Activated CD4-positive, alpha-beta T cell treated with anti-CD3 and anti-CD28 coated beads for 48 hours (primary cell): ENCODE results near the gene CMTR1.
"Not testable (repeated sequence)": the region's sequence is repeated elsewhere in the genome, so short reads cannot be mapped to it uniquely, and the experiment has no call there.

Experiments used
- DNase-seq: peaks from one replicate; pipeline ENCODE4 v3.0.0-alpha.2; 2020

Gene CMTR1

DNA sequence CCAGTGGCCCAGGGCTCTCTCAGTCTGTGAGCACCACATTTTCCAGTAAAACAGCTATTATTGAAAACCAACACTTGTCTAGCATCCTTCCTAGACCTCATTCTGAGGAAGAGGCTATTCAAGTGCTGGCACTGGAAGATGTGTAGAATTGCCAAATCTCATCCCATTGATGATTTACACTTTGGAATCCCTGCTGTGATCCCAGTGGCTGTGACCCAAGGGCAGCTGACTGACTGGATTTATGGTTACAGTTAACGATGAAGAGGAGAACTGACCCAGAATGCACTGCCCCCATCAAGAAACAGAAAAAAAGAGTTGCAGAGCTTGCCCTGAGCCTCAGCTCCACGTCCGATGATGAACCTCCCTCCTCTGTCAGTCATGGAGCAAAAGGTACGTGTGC, 2.4 kb downstream of the CMTR1 start:
- DNase-seq: no peak

DNA sequence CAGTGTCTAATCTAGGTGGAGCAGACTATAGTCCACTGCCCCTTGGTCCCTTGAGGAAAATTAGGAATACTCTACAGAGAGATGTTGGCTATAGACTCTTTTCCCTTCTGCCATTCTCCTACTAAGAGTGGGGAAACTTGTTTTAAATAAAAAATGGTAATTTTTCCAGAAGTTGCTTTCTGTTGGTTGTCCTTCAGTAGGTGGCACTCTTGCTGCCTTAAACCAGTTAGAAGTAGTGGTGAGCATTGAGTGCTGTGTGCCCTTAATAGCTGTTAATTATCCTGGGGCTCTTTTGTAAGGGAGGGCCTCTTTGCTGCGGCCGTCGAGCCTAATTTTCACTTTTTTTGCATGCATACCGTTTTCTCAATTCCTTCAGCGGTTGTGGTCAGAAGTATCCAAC, 2.8 kb downstream of the CMTR1 start:
- no peak for DNase-seq

DNA sequence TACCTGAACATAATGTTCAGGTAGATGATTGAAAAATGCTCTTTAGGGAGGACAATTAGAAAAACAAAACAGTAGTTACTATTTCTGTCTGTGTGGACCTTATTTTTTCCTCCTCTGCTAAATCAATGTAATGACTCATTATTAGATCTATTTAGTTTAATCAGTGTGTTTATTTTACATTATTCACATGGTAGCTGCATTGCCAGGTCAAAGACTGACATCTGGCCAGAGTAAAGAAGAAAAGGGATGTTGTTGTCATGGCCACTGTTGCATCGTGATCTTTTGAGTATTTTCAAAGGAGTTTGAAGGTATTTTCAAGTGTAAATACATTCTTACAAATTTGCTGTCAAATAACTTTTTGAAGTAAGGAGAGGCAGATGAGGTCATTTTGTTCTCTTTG, 5.9 kb downstream of the CMTR1 start:
- no peak for DNase-seq

- DNase-seq: no peak
These were observed 8.6 kb downstream of the CMTR1 start for GRCh38 chr6:37441651-37442050.

GRCh38 chr6:37442416-37443215, 9.6 kb downstream of the CMTR1 start:
- no peak for DNase-seq

DNA sequence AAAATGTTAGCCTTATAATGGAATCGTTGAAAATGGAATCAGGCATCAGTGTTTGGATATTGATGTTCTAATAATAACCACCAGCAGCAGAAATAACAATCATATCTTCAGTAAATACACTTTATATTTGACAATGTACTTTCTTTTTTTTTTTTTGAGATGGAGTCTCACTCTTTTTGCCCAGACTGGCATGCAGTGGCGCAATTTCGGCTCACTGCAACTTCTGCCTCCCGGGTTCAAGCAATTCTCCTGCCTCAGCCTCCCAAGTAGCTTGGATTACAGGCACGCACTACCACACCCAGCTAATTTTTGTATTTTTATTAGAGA, 10.2 kb downstream of the CMTR1 start:
- DNase-seq: not testable (repeated sequence)

DNA sequence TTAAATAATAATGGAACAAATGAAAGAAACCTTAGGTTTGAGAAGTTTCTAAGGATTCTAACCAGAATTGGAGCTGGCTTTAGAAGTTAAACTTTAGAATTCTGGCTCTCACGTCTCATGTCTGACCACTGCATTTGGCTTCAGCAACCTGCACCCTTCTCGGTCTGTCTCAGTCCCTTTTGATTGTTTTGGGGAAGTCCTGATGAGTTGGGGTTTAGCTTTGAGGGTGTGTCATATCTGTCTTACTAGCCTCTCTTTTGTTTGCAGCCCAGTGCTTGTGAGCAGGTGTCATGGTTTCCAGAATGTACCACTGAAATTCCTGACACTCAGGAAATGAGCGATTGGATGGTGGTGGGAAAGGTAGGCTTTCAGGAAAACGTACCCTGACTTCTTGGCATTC, 17.0 kb downstream of the CMTR1 start:
- no peak for DNase-seq

GRCh38 chr6:37451441-37452193, 18.6 kb downstream of the CMTR1 start:
- no peak for DNase-seq

DNA sequence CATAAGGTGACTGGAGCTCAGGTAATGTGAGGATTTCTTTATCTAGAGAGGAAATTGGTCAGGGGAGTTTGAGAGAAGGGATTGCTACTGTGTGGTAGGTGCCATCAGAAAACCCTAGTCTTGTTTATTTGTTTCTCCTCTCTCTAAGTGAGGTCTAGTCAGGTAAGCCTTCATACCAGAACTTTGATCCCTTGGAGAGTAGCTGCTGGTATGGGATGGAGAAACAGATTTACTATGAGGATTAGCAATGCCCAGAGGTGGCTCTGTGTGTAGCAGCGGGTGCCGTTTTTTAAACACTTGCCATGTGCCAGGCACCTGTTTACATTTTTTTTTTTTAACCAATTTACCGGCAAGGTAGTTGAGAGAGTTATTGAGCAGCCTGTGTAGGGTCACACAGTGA, 19.5 kb downstream of the CMTR1 start:
- DNase-seq: no peak

DNA sequence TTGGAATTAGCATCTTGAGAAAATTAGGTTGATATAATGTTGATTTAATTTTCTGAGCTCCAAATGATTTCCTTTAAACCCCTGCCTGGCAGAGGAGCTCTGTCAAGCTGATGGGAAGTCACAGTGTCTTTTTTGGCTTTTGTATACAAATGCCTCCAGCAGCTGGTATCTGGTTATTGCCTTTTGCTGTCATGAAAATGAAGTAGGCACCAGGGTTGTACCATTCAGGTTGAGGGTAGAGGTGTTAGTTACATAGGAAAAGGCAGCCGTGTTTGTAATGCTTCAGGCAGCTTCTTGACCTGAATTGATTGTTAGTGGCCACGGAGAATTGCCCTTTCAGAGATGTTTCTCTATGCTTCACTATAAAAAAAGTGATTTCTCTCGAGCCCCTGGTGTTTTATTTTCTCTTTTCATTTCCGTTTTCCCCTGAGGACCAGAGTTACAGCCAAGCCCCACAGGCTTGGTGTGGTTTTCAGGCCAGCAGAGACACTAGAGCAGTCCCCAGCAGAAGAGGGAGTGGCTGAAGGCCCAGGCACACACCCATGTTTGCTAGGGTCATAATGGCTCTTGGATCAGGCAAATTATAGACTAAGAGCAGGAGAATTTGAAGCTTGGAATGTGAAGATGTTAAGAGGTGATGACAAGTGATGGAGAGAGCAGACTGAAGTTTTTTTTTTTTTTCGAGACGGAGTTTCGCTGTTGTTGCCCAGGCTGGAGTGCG, 21.6 kb downstream of the CMTR1 start:
- no peak for DNase-seq

- no peak for DNase-seq
These were observed 23.1 kb downstream of the CMTR1 start for GRCh38 chr6:37456126-37456525.

DNA sequence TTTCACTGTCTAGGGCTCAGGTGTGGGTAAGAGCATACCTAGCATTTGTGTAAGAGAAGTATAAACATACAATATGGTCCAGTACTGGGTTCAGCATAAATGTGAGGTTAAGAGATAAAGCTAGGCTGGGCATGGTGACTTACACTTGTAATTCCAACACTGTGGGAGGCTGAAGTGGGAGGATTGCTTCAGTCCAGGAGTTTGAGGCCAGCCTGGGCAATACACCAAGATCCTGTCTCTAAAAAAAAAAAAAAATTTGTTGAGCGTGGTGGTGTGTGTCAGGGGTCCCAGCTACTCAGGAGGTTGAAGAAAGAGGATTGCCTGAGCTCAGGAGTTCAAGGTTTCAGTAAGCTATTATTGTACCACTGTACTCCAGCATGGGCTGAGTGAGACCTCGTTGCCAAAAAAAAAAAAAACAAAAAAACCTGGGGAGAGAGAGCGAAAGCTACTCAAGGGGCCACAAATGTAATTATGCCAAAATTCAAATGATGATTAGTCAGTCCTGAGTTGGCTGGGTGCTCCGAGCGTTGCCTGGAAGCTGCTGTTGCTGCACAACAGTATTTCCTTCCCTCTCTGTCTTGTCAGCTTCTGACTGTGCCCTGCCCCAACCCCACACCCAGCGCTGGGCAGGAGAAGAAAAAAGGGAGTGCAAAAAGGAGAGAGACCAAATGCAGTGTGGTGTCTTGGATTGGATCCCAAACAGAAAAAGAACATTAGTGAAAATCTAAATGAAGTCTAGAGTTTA, 24.0 kb downstream of the CMTR1 start:
- no peak for DNase-seq

DNA sequence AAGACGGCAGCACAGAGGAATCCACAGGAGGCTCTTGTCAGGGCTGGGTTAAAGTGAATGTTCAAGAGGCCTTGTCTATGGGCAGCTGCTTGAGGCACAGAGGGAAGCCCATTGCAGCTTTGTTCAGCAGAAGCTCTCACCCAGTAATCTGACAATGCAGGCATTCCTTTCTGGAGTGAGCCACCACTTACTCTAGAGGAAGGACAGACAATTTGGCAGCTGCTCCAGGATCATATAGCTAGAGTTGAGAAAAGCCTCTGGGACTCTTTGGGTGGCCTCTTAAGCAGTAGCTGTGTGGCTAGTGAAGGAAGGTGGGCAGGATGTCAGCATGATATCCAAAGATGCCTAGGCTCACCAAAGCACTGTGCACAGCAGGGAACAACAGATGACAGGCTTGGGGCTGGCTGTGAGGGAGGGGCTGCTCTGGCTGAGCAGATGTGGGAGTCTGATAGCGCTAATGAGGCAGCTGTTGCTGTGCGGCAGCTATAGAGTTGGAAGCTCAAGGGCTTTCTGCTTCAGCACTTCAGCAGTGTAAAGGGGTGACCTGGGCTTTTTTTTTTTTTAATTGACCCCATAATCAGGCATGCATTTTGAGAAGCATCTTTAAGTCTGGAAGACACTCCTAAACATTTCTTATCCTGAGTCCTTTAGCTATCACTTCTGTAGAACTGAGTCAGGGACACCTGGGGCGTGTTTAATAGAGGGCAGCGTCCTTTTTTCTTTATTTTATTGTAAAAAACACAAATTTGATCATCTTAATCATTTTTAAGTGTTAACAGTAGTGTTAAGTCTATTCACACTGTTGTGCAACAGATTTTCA, 27.2 kb downstream of the CMTR1 start:
- DNase-seq: no peak

DNA sequence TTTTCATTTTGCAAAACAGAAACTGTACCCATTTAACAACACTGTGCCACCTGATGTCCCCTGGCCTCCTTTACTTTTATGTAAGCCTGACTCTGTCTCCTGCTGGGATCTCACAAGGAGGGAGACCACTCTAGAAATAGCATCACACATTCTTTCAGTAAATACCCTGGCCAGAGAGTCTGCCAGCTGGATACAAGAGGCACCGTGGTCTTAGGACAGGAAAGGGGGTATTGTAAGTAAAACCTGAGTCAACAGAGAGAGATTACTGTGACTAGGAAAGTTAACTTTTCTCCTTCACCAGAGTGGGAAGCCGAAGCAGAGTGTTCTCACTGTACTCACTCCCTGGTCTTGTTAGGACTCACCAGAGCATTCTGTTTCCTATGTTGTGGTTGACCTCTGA, 27.8 kb downstream of the CMTR1 start:
- DNase-seq: no peak

- DNase-seq: no peak
These were observed 30.1 kb downstream of the CMTR1 start for GRCh38 chr6:37463110-37463509.

DNA sequence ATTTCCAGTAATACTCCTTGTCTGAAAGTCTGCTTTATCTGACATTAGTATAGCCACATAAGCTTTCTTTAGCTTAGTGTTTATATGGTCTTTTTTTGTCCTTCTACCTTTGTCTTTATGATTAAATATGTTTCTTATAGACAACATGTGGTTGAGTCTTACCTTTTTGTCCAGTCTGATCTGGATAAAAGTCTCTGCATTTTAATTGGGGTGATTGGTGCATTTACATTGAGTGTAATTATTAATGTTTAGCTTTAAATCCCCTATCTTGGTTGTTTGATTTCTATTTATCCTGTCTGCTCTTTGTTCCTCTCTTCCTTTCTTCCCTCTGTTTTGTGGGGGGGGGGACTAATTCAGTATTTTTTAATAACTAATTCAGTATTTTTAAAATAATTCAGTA, 34.7 kb downstream of the CMTR1 start:
- no peak for DNase-seq

DNA sequence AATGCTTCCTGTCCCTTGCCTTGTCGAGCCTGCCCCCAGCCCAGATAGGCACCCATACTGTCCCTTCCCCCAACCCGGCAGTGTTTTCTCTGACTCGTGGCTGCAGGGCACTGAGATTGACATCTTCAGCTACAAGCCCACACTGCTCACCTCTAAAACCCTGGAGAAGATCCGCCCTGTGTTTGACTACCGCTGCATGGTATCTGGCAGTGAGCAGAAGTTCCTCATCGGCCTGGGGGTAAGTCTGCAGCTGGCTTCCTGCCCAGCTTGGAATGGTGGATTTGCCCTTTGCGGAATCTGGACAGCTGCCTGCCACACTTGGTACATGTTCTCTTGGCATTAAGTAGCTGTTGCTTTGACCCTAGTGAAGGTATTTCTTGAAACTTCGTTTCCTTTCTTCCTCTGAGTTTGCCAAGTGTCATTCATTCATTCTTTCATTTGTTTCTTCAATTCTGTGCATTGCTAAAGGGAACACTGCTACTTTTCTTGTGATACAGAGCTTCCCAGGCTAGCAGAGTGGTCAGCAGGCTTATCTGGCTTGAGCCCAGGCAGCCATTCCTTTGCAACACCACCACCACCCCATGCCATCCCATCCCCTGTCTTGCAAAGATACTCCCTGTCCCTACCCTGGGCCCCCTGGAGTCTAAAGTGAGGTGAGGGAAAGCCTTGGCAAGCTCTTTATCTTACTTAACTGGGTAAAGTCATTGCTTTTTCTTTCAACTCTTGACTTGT, 40.5 kb downstream of the CMTR1 start:
- DNase-seq: no peak

GRCh38 chr6:37474316-37474715, 41.3 kb downstream of the CMTR1 start:
- DNase-seq: no peak

GRCh38 chr6:37477191-37477590, 44.2 kb downstream of the CMTR1 start:
- no peak for DNase-seq

DNA sequence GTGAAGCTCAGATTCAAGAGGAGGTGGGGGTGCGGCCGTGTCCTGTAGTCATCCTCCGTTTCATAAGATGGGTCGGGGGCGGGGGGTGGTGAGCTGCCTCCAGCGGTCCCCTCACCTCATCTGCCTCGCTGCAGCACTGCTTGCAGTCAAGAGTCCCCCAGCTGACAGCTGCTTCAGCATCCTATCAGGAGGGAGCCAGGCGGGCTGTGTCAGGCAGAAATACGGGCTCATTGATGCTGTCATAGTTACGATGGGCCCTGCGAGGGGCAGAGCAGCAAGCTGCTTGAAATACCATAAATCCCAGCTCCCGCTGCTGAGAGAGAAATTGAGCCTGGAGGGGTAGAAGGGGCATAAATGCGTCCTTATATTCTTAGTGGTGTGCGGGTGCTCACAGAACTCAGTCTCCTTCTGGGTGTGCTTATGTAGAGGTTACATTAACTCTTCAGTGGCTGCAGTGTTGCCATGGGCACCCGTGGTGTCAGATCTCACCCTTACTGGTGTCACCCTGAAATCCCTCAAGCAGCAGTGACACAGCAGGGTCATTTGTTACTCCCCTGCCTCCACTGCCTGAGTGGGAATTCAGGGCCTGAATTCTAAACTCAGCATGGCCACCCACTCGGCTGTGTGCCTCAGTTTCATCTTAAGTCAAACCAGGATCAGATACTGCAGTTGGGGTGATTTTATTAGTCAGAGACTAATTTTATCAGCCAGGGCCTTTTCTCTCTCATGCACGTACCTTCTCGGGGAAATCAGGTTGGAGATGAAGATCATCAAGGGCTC, 44.8 kb downstream of the CMTR1 start:
- no peak for DNase-seq

DNA sequence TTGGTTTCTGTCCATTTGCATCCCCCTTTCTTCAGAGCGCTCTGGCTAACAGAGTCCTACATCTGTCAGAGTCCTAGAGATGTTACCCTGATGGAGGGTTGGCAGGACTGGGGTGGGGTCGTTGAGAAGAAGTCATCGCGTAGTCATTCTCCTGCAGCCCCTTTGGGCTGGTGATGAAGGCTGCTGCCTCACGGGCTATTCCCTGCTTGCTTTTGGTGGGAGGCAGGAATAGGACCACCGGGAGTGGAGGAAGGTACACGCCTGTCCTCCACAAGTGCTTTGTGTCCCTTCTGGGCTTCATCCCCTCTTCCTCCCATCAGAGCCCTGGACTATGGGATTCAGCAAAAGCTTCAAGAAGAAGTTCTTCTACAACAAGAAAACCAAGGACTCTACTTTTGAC, 45.8 kb downstream of the CMTR1 start:
- no peak for DNase-seq
